Omental fat pad (tissue), 4 donors: ENCODE data around the gene CTIF. TPM values are rescaled to one million over a fixed set of nuclear protein-coding genes. Genes with fewer than 3 reads are reported as not detected.

ENCODE experiments used
- ATAC-seq: fragments of 150-250 bp; one replicate; pipeline ENCODE4 v1.9.1; 2016; ENCODE audit warnings: mild to moderate bottlenecking, moderate library complexity; ENCODE audit not compliant: low FRiP score
- DNase-seq: peaks from one replicate; pipeline ENCODE4 v3.0.0-alpha.2; 2019; ENCODE audit warnings: low spot score
- CTCF ChIP-seq, 3 donors: fragments of 450-650 bp; IDR thresholded peaks; one replicate each; pipeline ENCODE4 v1.5.1; 2016 to 2017; ENCODE audit warnings: antibody characterized with exemption in 3 of 3, mild to moderate bottlenecking in 3 of 3, moderate library complexity in 2 of 3
- total RNA-seq, 4 donors: library from RNA; depleted of rRNA; stranded (reverse); fragments of >200 nt; gene quantifications; one replicate each; pipeline ENCODE4 v1.1.0, GENCODE V29; 2016

Gene CTIF
- total RNA-seq, 4 donors from 2014 or later, result 57.5 to 94.0 (median 72.4) TPM

GRCh38 chr18:48719974-48720654, 181.3 kb downstream of the CTIF start:
- TF ChIP-seq CTCF (IDR thresholded peaks at IDR 0.05), result no peak
- ATAC-seq, result no peak
- DNase-seq, result no peak

- DNase-seq, result no peak
- no peak for TF ChIP-seq CTCF (IDR thresholded peaks at IDR 0.05)
Observed at GRCh38 chr18:48720655-48721025, 181.8 kb downstream of the CTIF start.

GRCh38 chr18:48721312-48721711, 182.5 kb downstream of the CTIF start:
- ATAC-seq, result no peak
- TF ChIP-seq CTCF (IDR thresholded peaks at IDR 0.05), result no peak
- DNase-seq, result no peak

More at GRCh38 chr18:48720655-48721025, 181.8 kb downstream of the CTIF start:
- no peak for ATAC-seq

GRCh38 chr18:48723016-48723415, 184.2 kb downstream of the CTIF start:
- no peak for ATAC-seq
- DNase-seq, result no peak
- TF ChIP-seq CTCF (IDR thresholded peaks at IDR 0.05), result no peak

GRCh38 chr18:48723837-48724236, 185.0 kb downstream of the CTIF start:
- TF ChIP-seq CTCF (IDR thresholded peaks at IDR 0.05), result no peak
- ATAC-seq (no peak), DNase-seq (no peak)

- TF ChIP-seq CTCF (IDR thresholded peaks at IDR 0.05), result no peak
- DNase-seq (no peak), ATAC-seq (no peak)
Observed at GRCh38 chr18:48724442-48724841, 185.6 kb downstream of the CTIF start.

GRCh38 chr18:48724939-48725338, 186.1 kb downstream of the CTIF start:
- DNase-seq (no peak), ATAC-seq (no peak)
- no peak for TF ChIP-seq CTCF (IDR thresholded peaks at IDR 0.05)
